SKM-1 (cell line): ENCODE measurements around the gene BCDIN3D.

Source experiments
- DNase-seq: peaks from one replicate; lab custom pipeline; 2025; ENCODE audit not compliant: unreplicated experiment; lab: John Stamatoyannopoulos, UW

BCDIN3D gene

DNA sequence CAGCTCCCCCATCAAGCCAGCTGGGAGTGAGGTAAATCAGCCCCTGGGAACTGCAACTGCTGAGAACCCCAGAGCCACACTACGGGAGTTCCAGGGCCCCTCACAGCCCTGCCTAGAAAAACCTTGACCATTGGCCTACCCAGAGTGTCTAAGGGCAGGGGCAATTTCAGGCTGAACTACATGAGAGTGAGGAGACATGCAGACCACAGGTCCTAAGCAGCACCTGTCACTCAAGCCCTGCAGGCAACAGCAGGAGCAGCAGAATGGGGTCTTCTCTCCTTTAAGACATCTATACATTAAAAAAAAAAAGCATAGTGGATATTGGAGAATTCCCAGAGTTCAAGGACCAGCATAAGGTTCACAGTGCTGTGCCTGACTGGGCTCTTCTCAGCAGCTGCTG lies 19.6 kb downstream of the BCDIN3D start:
- DNase-seq = no peak

DNA sequence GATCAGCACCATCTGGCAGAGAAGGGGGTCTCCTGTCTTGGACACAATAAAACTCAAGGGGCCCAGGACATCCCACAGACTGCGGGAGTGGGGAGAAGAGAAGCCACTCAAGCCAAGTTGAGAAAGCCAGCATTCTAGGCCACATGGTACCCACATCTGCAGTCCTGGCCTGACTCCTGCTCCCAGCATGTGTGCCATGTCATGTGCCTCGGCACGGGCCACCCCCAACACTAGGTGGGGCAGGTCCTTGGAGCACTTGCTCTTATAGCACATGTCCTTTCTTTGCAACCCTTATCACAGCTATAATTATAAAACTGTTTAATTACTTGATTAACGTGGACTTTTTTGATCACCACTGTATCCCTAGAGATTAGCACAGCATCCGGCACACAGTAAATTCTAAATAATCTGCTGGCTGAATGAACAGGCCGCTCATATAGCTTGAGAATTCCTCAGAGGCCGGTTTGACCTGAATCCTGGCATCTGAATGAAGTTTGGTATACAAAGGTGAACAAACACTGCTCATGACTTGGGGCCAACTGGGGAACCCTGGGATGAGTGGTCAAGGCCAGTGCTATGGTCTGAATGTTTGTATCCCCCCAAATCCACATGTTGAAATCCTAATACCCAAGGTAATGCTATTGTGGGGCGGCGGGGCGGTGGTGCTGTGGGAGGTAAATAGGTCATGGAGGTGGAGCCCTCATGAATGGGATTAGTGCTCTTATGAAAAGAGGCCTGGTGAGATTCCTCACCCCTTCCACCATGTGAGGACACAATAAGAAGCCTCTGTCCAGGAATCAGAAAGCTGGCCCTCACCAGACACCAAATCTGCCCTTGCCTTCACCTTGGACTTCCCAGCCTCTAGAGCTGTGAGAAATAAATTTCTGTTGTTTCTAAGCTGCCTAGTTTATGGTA lies 21.3 kb downstream of the BCDIN3D start:
- no peak for DNase-seq

DNA sequence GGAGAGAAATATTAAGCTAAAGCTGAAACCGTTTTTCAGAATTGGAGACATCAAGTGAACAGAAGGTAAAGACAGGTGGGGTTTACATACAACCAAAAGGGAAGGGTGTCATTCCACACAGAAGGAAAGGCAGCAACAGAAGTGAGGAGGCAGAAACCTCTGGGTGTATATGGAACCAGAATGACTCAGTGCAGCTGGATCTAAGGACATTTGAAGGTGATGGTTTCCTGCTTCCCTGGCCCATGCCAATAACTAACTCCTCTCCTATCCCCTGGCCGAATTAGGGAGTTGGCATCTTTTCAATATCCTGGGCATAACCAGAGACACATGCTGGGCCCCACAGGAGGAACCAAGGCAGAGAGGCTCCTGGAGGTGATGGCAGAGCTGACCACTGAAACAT lies 23.1 kb downstream of the BCDIN3D start:
- DNase-seq = no peak

DNA sequence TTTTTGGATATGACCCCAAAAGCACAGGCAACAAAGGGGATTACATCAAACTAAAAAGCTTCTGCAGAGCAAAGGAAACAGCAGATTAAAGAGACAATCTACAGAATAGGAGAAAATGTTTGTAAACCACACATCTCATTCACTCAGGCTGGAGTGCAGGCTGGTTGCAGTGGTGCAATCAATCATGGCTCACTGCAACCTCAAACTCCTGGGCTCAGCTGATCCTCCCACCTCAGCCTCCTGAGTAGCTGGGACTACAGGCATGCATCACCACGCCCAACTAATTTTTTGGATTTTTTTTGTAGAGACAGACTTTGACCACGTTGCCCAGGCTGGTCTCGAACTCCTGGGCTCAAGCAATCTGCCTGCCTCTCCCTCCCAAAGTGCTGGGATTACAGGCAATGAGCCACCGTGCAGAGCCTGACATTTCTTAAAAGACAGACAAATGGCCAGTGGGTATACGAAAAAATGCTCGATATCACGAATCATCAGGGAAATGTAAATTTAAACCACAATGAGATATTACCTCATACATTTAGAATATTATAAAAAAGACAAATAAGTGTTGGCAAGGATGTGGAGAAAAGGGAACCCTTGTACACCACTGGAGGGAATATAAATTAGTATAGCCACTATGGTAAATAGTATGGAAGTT lies 24.5 kb downstream of the BCDIN3D start:
- no peak for DNase-seq

DNA sequence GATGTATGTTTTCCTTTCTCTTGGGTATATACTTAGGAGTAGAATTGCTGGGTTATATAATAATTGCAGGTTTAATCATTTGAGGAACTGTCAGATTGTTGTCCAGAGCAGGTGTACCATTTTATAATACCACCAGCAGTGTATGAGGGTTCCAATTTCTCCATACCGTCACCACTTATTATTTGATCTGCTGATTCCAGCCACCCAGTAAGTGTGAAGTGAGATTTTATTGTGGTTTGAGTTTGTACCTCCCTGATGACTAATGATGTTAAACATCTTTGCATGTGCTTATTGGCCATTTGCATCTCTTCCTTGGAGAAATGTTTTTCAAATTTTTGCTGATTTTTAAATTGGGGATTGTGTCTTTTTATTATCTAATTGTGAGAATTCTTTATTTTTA lies 29.8 kb downstream of the BCDIN3D start:
- DNase-seq = no peak

DNA sequence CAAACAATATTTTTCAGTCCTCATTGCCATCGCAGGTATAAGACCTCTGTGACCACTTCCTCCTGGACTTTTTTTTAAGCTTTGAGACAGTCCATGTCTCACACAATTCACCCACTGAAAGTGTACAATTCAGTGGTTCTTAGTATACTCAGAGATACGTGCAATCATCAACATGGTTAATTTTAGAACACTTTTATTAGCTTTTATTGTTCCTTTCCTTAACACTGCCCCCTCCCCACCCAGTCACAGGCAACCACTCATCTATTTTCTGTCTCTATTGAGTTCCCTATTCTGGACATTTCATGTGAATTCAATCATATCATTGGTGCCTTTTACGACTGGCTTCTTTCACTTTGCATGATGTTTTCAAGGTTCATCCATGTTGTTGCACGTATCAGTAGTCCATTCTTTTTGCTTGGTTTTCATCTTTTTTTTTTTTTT lies 30.9 kb downstream of the BCDIN3D start:
- DNase-seq = no peak

DNA sequence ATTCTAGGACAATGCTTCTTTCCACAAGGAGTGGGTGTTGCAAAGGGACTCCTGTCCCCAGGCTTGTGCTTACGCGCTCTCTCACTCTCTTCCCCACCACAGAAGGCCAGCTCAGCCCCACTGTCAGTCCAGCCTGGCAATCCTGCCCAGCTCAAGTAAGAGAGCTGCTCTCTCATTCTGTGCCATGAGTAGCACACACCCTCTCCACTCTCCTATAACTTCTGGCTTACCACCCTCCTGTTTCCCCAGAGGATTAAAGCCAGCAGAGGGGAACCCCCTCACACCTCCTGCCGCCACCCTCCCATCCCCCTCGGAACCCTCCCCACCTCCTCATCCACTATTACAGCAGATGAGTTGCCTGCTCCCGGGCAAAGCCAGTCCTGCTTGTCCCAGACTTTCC lies 31.8 kb downstream of the BCDIN3D start:
- no peak for DNase-seq

DNA sequence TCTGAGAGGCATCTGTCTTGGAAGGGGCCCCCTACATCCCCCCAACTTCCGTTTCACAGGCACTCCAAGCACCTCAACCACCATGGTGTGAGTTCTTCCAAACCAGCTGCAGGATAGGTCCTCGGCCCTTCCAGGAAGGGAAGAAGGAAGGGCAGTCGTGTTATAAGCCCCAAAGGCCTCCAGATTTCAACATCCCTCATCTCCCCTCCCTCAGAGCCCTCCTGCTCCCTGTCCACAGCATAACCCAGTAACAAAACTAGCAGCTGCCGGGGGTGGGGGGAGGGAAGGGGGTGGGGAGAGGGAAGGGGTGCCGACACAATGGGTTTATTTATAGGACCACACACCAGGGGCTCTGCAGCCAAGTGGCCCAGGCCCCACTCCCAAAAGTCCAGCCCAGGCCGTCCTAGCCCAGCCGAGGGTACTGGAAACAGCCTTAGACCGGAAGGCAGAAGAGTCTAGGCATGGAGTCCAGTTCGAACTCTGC lies 33.0 kb downstream of the BCDIN3D start:
- no peak for DNase-seq

DNA sequence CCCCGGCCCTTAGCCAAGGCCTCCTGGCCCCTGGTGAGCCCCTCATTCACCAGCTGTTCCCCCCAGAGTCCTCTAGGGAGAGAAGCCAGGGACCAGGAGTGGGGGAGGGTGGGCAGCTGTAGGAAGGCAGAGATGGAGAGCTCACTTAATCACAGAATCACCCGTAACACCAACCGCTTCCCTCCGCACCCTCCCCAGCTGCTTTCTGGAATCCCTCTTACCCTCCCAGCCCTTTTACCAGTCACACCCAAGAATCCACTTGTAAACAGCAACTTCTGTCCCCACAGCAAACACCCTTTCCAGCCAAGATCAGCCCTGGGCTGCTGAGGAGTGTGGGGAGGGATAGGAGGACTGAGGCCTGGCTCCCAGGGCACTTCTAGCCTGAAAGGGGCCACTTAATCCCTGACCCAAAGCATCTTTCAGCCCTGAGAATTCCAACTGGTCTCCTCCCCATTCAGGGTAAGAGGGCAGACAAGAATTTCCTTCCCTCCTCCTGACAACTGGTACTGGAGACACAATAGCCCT lies 33.5 kb downstream of the BCDIN3D start:
- no peak for DNase-seq

DNA sequence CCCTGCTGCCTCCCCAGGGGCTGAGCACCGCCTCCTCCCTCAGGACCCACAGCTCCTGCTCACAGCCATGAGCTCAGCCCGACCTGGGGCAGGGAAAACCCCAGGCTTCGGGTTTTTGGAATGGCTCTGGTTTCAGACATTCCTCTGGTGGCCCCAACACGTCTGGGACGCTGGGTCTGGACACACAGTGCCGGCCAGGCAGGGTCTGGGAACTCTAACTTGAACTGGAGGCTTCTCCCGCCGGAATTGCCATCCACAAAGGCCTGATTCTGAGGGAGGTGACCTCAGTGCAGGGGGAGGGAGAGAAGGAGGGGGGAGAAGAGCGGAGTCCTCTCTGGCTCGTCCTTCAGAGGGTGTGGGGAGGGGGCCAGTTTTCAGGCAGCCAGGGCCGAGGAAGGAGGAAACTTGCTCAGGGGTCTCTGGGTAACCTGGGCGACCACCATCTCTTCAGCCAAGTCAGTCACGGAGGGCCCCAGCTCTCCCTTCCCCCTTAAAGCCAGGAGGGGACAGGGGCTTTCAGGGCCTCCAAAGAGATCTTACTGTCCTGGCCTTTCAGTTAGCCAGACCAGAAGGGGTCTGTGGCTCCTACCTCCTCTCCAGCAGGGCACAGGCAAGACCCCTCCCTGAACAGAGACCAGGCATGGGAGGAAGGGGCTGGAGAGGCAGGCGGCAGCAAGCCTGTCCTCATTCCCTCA lies 34.1 kb downstream of the BCDIN3D start:
- DNase-seq = no peak

DNA sequence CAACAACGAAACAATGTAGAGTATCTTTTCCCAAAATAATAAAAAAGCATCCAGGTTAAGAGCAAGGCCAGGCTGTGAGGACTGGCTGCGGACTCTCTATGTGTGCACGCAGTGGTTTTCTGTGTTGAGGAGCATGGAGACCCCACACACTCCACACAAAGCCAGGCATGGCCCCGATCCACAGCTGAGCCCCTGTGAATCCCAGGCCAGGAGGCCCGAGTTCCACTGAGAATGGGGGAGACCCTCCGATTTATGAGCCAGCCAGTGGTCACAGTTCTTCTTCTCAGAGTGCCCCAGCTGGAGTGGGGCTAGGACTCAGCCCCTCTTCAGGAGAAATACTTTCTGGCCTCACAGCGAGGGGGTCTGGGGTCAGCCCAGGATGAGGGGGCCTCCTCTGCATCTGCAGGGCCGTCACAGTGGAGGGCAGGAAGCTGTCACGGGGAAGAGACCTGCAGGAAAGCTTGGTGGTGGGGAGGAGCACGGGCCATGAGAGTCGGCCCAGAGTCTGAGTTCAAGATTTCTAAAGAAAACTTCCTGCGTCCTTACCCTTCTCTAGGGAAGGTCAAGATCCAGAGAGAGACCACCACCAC lies 34.8 kb downstream of the BCDIN3D start:
- DNase-seq = no peak

DNA sequence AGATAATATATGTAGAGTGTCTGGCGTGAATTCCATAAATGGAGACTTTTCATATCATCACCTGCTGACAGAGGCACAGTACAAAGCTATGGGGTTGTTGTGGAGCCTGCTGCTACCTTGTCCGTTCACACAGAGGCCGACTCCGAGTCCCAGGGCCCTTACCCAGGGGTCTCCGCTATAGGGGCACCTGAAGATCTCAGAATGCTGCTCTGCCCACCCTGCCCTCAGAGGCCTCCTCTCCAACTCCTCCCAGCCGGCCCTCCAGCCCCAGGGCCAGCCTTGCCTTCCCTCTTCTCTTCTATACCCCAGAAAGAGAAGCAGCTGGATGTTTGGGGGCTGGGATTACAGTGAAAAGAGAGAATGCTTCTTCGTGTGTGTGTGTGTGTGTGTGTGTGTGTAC lies 36.0 kb downstream of the BCDIN3D start:
- no peak for DNase-seq

DNA sequence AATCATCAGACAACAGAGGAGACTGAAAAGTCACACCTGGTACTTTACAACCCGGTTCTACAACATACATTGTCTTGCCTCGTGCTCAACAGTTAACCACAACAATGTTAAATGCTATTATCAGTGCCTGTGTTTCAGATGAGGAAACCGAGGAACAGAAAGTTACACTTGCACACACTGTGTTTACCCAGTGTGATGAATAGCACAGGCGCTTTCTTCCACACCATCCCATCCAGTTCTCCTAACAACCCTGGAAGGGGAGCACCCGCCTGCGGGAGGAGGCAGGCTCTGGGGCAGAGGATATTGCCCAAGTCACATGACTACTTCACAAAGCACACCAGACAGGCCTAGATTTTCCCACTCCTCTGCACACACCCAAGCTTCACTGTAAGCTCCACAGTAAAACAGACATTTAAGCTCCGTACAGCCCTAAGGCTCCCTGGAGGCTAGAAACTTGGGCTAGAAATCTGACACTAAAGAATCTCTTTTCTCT lies 36.5 kb downstream of the BCDIN3D start:
- no peak for DNase-seq

DNA sequence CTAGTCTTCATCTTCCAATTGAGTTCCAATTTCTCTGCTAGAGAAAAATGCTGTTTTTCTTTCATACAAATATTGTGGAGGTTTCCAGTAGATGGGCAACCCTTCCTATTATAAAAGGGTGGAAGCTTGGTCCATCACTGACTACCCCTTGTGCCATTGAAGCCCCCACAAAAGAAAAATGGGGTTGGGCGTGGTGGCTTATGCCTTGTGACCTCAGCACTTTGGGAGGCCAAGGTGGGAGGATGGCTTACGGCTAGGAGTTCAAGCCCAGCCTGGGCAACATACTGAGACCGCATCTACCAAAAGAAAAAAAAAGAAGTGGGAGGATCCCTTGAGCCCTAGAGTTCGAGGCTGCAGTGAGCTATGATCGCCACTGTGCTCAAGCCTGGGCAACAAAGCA lies 37.5 kb downstream of the BCDIN3D start:
- no peak for DNase-seq

DNA sequence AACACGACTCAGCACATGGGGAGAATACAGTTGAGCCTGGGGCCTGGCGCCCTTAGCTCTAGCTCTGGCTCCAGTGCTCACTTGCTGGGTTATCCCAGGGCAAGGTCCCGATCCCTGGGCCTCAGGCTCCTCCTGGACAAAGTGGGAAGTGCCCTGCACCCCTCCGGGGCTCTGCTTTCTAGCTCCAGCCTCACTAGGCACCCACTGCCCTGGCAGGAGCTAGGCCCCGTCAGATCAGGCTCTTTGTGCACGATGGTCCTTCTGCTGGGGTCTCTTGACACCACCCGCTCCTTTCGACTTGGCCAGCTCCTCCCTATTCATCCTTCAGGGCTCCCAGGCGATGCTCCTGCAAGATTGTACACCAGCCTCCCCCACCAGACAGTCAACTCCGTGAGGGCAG lies 38.1 kb downstream of the BCDIN3D start:
- no peak for DNase-seq

DNA sequence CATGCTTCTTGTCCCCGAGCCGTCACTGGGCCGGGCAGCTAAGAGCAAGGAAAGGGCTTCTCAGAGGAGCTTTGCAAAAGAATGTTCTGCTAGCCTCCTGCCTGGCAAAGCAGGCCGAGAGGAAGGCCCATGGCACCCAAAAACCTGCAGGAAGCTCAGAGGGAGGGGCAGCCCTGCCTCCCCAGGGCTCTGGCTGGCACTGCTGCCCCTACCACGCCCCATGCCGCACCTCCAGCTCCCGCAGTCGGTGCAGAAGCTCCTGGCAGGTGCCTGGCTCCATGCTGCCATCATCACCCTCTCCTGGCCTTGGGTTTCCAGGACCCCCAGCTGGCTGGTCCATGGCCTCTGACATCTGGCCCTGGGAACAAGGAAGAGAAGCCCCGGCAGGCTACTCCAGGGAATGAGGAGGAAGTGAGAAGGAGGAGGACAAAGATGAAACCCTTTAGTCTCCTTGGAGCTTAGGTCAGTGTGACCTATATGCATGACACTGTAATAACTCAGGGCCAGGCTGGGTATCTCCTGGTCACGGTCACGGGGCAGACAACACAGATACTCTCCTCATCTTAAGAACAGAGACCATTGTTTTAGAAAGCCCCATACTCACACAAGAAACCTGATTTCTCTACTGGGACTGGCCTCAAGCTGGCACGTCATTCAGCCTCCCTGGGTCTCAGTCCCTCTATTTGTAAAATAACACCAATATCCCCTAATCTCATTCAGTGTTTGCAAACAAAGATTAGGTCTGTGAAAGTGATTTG lies 39.0 kb downstream of the BCDIN3D start:
- DNase-seq = no peak

DNA sequence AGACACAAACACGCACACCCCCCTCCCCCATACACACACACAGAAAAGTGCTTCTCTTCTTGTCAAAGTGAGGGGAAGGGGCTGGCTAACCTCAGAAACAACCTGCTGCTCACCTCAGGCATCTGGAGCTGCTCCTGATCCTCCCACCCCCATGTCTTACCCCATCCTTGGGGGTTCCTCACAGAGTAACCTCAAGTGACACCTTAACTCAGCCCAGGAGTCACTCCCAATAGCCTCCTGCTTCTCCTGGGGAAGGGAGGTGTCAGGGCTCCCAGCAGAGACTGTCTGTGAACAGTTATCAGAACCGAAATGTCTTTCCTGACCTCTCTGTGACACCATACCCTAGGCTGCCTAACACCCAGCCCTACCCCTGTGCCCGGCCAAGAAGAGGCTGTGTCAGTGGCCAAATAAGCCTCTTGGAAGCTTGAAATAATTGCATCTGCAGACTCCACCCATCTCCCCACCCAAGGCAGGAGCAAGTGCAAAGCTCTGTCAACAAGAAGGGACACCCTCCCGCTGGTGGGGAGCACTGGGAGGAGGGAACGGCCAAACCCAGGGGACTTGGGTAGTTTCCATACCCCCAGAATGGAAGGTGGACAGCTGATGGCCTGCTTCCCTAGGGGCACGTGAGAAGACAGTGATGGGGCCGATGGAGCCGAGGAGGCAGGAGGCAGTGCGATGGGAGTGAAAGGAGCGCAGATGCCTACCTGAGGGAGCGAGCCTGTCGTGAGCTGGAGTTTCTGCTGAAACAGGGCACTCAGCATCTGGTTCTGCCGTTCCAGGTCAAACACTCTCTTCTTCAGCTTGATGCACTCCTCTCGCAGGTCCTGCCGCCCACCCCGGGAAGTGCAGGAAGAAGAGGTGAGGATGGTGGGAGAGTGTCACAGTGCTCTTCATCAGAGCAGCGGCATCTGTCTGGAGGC lies 41.5 kb downstream of the BCDIN3D start:
- no peak for DNase-seq

DNA sequence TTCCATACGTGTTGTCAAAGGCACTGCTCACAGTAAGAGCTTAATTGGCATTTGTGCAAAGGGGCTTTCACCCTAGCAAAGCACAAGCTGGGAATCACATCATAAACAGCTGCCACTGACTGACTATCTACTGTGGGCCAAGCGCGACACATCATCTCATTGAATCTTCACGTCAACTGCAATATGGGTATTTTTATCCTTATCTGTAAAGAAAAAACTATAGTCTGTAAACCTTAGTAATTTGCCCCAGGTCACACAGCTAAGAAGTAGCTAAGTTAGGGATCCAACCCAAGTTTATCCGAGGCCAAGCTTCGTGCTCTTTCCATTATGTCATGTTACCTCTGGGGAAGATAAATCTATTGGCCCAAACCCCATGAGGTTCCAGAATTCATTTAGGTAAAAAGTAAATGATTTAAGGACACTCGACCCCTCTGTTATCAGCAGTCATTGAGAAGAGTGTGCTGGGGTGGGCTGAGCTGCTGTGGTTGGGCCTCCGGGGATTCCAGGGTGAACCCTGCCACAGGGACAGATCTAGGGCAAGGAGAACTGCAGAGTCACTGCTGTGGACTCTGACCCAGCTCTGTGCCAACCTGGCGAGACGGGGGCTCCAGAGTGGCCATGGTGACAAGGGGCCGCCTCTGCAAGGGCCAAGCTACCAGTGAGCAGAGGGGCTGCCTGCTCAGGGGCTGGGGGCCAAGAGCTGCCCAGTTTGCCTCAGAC lies 42.3 kb downstream of the BCDIN3D start:
- no peak for DNase-seq
